ENCODE measurements around the gene ERCC1. TPM values are rescaled to one million over a fixed set of nuclear protein-coding genes. Genes with fewer than 3 reads are reported as not detected.

ERCC1 gene
- total and polyA plus RNA-seq, 7 donors, result 27.3 to 67.0 (median 41.8) TPM

DNA sequence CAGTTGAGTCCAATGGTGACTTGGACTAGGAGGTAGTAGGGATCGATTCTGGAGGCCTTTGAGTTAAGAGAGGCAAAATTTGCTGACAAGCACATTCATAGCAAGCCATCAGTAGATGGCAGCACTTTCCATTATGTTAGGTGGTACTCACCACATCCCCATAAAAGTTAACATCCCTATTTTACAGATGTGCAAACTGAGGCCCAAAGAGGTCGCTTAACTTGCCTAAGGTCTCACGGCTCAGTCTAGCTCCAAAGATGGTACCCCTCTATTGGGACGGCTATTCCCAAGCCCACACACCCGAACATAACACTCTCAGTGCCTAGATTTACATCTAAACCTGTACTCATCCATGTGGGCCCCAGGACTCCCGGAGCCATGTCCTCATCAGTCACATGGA lies 22.6 kb upstream of the ERCC1 start:
- intact Hi-C loops (cut with DNase I), result no loop called here
- DNase-seq, result no peak
- H3K9me3 ChIP-seq, result no peaks in the 10 kb centered on the region
- H3K4me1 ChIP-seq, result peaks cover 0 to 45% (median 45%) of the 10 kb centered on the region in 4 donors
- TF ChIP-seq EP300 (IDR thresholded peaks at IDR 0.05), result no peak
- TF ChIP-seq, protein P1, sequence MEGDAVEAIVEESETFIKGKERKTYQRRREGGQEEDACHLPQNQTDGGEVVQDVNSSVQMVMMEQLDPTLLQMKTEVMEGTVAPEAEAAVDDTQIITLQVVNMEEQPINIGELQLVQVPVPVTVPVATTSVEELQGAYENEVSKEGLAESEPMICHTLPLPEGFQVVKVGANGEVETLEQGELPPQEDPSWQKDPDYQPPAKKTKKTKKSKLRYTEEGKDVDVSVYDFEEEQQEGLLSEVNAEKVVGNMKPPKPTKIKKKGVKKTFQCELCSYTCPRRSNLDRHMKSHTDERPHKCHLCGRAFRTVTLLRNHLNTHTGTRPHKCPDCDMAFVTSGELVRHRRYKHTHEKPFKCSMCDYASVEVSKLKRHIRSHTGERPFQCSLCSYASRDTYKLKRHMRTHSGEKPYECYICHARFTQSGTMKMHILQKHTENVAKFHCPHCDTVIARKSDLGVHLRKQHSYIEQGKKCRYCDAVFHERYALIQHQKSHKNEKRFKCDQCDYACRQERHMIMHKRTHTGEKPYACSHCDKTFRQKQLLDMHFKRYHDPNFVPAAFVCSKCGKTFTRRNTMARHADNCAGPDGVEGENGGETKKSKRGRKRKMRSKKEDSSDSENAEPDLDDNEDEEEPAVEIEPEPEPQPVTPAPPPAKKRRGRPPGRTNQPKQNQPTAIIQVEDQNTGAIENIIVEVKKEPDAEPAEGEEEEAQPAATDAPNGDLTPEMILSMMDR (IDR thresholded peaks at IDR 0.05), result no peak
- TF ChIP-seq POLR2AphosphoS5 (IDR thresholded peaks at IDR 0.05), result no peak
- no peak for TF ChIP-seq POLR2A (IDR thresholded peaks at IDR 0.05)
- no peaks in the 10 kb centered on the region for H3K27me3 ChIP-seq
- H3K4me3 ChIP-seq, result no peak overlapping the region
- H3K27ac ChIP-seq, result no peak overlapping the region
- H3K36me3 ChIP-seq, result no peaks in the 10 kb centered on the region
- 82 to 85% methylated on average over 6 of the region's 6 CpGs for WGBS, 2 donors

DNA sequence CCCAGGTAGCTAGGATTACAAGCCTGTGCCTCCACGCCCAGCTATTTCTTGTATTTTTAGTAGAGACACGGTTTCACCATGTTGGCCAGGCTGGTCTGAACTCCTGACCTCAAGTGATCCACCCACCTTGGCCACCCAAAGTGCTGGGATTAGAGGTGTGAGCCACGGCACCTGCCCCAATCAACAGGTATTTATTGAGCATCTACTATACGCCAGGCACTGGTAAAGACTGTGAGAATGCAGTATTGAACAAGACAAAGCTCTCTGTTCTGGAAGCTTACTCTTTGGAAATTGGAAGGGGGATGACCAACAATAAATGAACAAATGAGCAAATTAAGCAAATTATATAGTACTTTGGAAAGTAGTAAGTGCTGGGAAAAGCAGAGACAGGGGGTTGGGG lies 21.4 kb upstream of the ERCC1 start:
- Histone ChIP-seq H3K4me1 (peaks cover 0 to 49% (median 43%) of the 10 kb centered on the region in 4 donors), H3K27ac (peak overlapping the region; percentile 91 to 95 (median 94))

DNA sequence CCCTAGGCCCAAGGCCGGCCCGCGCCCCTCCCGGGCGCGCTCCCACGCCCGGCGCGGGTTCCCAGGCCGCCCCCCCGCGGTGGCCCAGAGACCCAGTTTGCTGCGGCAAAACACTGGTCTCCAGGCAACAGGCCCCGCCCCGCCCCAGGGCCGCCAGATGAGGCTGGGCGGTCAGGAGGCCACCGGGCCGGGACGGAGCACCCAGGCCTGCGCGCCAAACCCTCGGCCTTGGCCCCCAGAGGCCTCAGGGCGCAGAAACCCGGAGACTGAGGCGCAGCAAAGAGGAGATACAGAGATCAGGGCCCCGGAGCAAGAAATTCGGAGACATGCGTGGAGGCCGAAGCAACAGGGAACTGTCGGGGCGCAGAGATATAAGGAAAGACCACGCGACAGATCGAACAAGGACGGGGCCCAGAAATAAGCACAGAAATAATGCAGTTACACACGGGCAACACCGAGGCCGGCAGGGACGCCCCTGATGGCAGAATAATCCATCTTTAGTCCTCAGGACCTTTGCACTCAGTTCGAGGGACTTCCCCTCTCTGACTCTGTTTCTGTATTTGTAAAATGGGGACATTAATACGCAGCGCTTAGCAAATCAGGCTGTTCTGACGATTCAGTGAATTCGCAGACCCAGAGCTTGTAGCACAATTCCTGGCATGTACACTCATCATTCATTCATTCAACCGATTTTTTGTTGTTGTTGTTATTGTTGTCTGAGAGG lies 20.8 kb upstream of the ERCC1 start:
- no peaks in the 10 kb centered on the region for H3K27me3 ChIP-seq
- peak overlapping the region; percentile 91 to 95 (median 94) for H3K27ac ChIP-seq
- peak overlapping the region; percentile 27 to 54 (median 46) for H3K4me3 ChIP-seq
- peak; percentile 12 to 84 (median 47) for TF ChIP-seq POLR2AphosphoS5 (IDR thresholded peaks at IDR 0.05)
- TF ChIP-seq EP300 (IDR thresholded peaks at IDR 0.05), result peak in 2 of 4 donors; percentile 40 to 62
- TF ChIP-seq POLR2A (IDR thresholded peaks at IDR 0.05), result no peak
- DNase-seq, result peak; percentile 97
- H3K9me3 ChIP-seq, result no peaks in the 10 kb centered on the region
- 8 to 13% methylated on average over 47 of the region's 47 CpGs for WGBS, 2 donors
- peaks cover 0 to 46% (median 40%) of the 10 kb centered on the region in 4 donors for H3K4me1 ChIP-seq
- intact Hi-C loops (cut with DNase I), result no loop called here
- no peaks in the 10 kb centered on the region for H3K36me3 ChIP-seq

More for the DNA sequence above, 21.4 kb upstream of the ERCC1 start:
- Histone ChIP-seq H3K9me3 (no peaks in the 10 kb centered on the region), H3K4me3 (no peak overlapping the region), H3K27me3 (no peaks in the 10 kb centered on the region), H3K36me3 (no peaks in the 10 kb centered on the region)
- no peak for DNase-seq
- TF ChIP-seq EP300 (IDR thresholded peaks at IDR 0.05) (no peak), POLR2AphosphoS5 (IDR thresholded peaks at IDR 0.05) (no peak), POLR2A (IDR thresholded peaks at IDR 0.05) (no peak)
- TF ChIP-seq, protein P1 (IDR thresholded peaks at IDR 0.05), result no peak
- WGBS, 2 donors, result 78 to 87% methylated on average over 4 of the region's 4 CpGs
- intact Hi-C loops (cut with DNase I), result no loop called here

DNA sequence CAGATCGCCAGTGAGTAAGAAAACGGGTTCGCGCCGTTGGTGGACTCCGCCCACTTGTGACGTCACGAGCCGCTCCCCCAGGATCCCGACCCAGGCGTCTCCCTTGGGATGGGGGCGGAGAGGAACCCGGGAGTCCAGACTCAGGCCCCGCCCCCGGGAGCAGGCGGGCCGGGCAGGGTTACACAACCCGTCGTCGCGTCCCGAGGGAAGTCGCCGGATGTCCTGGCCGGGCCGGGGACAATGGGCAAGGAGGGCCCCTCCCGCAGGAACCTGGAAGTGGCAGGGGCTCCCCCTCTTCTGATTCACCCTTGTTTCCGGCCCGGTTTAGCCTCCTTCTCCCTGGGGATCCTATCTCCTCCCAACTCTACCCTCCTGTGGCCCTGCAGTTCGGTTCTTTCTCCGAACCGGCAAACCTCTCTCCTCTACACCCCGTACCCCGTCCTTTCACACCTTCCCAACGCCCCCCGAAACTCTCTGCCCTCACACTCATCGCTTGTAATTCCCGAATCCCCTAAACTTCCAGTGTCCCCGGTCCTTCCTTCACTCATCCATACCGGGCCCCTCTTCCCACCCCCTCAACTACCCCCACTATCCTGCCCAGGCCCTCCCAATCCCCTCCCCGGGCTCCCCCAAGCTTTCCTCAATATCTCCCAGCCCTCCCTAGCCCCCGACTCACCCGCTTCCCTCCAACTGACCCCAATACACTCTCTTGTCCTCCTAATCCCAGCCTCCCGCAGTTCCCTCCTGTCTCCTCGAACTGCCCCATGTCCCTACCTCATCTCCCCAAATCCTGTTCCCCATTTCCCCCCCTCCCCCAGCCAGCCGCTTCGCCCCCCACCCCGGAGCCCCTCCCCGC lies 20.0 kb upstream of the ERCC1 start:
- H3K36me3 ChIP-seq, result no peaks in the 10 kb centered on the region

More for the DNA sequence above, 20.0 kb upstream of the ERCC1 start:
- Histone ChIP-seq H3K4me1 (peaks cover 0 to 38% (median 34%) of the 10 kb centered on the region in 4 donors), H3K27ac (peak overlapping the region; percentile 91 to 95 (median 94)), H3K9me3 (no peaks in the 10 kb centered on the region), H3K4me3 (peak overlapping the region; percentile 27 to 54 (median 46)), H3K27me3 (no peaks in the 10 kb centered on the region)
- intact Hi-C loops (cut with DNase I), result no loop called here
- DNase-seq, result peak; percentile 99
- peak; percentile 33 to 71 for TF ChIP-seq POLR2A (IDR thresholded peaks at IDR 0.05)
- peak; percentile 86 to 97 (median 87) for TF ChIP-seq POLR2AphosphoS5 (IDR thresholded peaks at IDR 0.05)
- TF ChIP-seq EP300 (IDR thresholded peaks at IDR 0.05), result peak in 2 of 4 donors; percentile 35 to 70
- TF ChIP-seq, protein P1 (IDR thresholded peaks at IDR 0.05), result no peak
- 0 to 1% methylated on average over 49 of the region's 49 CpGs for WGBS, 2 donors
